NB4 (cell line): ENCODE data around the gene FAM83C.

Source experiments
- DNase-seq: peaks from one replicate; pipeline ENCODE4 v3.0.0; 2010; ENCODE audit warnings: low read depth
- H3K4me3 ChIP-seq: one replicate; pipeline ENCODE4 v1.5.1; 2011; ENCODE audit warnings: mild to moderate bottlenecking, low read depth, low read length, moderate library complexity
- CTCF ChIP-seq: IDR thresholded peaks from one replicate; pipeline ENCODE4 v1.5.1; 2012; ENCODE audit warnings: low read depth, low read length
- MYC ChIP-seq: IDR thresholded peaks from 2 replicates; pipeline ENCODE4 v1.6.1; 2011; ENCODE audit warnings: low read depth, low read length
- POLR2A ChIP-seq: IDR thresholded peaks from 2 replicates; pipeline ENCODE4 v1.6.1; 2011; ENCODE audit warnings: mild to moderate bottlenecking; ENCODE audit not compliant: insufficient read length; ENCODE audit errors: extremely low read depth
- TF ChIP-seq, protein P1 (sequence below): IDR thresholded peaks from 2 replicates; pipeline ENCODE4 v1.6.1; 2011; ENCODE audit warnings: low read depth, low read length

FAM83C gene

DNA sequence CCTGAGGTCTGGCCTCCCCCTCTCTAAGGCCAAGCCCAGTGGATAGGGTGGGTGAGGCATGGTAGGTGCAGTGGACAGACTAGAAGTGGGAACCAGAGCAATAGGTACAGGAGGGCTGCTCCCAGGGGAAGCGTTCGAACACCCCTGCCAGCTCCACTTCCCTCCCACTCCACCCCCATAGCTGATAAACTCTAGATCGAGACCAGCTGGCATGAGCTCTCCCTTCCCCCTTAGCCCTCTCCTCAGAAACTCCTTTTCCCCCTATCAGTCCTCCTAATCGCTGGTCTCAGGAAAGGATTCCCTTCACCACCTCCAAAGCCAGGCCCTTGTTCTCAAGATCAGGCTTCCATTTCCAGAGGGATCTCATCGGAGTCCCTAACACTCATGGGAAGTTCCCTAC is 6.0 kb upstream of the FAM83C start:
- H3K4me3 ChIP-seq, result no peak overlapping the region
- no peak for DNase-seq
- no peak for TF ChIP-seq POLR2A
- TF ChIP-seq CTCF, result no peak
- TF ChIP-seq MYC, result no peak
- TF ChIP-seq, protein P1, sequence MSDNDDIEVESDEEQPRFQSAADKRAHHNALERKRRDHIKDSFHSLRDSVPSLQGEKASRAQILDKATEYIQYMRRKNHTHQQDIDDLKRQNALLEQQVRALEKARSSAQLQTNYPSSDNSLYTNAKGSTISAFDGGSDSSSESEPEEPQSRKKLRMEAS, result no peak

- TF ChIP-seq POLR2A, result no peak
- TF ChIP-seq, protein P1, result no peak
- no peak for TF ChIP-seq MYC
- no peak for TF ChIP-seq CTCF
- H3K4me3 ChIP-seq, result no peak overlapping the region
Measured at GRCh38 chr20:35297740-35298139, 5.5 kb upstream of the FAM83C start.

GRCh38 chr20:35297155-35297554 is 4.9 kb upstream of the FAM83C start:
- peak; percentile 47 for DNase-seq
- no peak overlapping the region for H3K4me3 ChIP-seq

More at GRCh38 chr20:35297740-35298139, 5.5 kb upstream of the FAM83C start:
- no peak for DNase-seq

GRCh38 chr20:35296101-35296554 is 3.9 kb upstream of the FAM83C start:
- TF ChIP-seq POLR2A, result no peak
- no peak for TF ChIP-seq MYC
- TF ChIP-seq, protein P1, result no peak
- no peak for TF ChIP-seq CTCF
- H3K4me3 ChIP-seq, result no peak overlapping the region
- DNase-seq, result no peak

More at GRCh38 chr20:35297155-35297554, 4.9 kb upstream of the FAM83C start:
- peak; percentile 25 for TF ChIP-seq CTCF
- TF ChIP-seq, protein P1, result no peak

DNA sequence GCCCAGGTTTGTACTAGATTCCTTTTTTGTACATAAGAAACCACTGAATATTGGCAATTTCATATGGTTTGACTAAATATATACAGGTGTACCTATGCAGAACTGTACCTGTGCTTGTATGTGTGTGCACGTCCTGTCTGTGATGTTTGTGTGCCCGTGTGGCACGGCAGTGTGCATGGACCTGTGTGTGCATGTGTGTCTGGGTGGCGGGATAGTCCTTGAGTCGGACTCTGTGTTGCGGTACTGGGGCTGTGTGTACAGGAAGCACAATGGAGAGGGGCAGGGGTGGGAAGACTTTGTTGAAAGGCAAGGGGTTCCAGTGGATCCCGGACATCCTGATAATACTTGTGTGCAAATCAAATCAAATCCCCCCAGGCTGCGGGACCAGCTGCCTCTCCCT is 3.4 kb upstream of the FAM83C start:
- no peak for DNase-seq
- TF ChIP-seq POLR2A (no peak), MYC (no peak), CTCF (no peak)
- TF ChIP-seq, protein P1, result no peak
- H3K4me3 ChIP-seq, result no peak overlapping the region

DNA sequence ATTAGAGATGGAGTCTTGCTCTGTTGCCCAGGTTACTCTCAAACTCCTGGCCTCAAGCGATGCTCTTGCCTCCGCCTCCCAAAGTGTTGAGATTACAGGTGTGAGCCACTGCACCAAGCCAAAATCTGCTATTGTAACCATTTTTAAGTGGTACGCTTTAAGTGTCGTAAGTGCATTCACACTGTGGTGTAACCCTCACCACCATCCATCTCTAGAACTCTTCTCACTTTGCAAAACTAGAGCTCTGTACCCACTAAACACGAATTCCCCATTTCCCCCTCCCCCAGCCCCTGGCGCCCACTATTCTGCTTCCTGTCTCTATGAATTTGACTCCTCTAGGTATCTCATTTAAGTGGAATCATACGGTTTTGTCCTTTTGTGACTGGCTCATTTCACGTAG is 2.8 kb upstream of the FAM83C start:
- H3K4me3 ChIP-seq, result no peak overlapping the region
- no peak for DNase-seq
- no peak for TF ChIP-seq CTCF
- TF ChIP-seq, protein P1, result no peak
- TF ChIP-seq POLR2A, result no peak
- no peak for TF ChIP-seq MYC
